ENCODE data around the gene HOXA7.

The HOXA7 gene

GRCh38 chr7:27114881-27115220 lies 41.6 kb downstream of the HOXA7 start:
- H3K4me3 Mint-ChIP-seq: no peak overlapping the region
- no peak overlapping the region for H3K27ac Mint-ChIP-seq
- no peaks in the 10 kb centered on the region for H3K27me3 Mint-ChIP-seq
- no peaks in the 10 kb centered on the region for H3K9me3 Mint-ChIP-seq (ENCODE audit: low read depth)
- H3K36me3 Mint-ChIP-seq: no peaks in the 10 kb centered on the region
- no peaks in the 10 kb centered on the region for H3K4me1 Mint-ChIP-seq (ENCODE audit: low read depth)

DNA sequence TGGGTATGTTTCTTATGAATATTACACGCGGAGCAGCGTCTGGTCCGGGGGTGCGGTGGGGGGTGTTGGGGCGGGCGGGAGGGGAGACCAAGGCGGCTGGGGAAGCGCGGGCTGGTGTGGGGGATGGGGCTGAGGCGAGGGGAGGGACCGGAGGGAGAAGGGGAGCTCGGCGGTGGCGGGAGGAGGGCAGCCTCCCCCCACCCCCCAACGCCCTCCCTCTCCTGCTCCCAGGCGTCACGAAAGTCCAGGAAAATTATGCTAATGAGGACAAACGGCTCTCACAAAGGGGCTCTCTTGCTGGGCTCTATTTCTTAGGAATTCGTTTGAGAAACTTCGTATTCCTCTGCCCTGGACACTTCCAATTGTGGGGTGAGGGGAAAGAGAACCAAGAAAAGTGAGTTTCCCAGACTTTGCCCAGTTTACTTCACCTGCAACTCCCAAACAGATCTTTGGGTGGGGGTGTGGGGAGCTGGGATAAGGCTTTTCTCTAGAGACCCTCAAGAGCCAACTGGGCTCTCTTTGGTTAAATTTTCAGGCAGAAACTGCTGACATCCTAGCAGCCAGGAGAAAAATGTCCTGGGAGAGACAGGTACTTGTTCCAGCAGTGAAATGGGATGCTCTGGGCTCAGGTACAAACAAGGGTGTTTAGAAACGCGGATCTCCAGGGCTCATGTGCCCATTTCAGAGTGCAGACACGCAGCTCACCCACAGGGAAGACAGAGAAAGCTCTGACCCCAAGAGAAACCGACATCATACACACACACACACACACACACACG lies 42.3 kb downstream of the HOXA7 start:
- H3K36me3 Mint-ChIP-seq: no peaks in the 10 kb centered on the region
- H3K4me3 Mint-ChIP-seq: no peak overlapping the region
- H3K27ac Mint-ChIP-seq: no peak overlapping the region
- no peaks in the 10 kb centered on the region for H3K27me3 Mint-ChIP-seq
- no peaks in the 10 kb centered on the region for H3K9me3 Mint-ChIP-seq (ENCODE audit: low read depth)
- no peaks in the 10 kb centered on the region for H3K4me1 Mint-ChIP-seq (ENCODE audit: low read depth)

GRCh38 chr7:27112955-27113949 lies 43.2 kb downstream of the HOXA7 start:
- H3K27me3 Mint-ChIP-seq: no peaks in the 10 kb centered on the region
- H3K36me3 Mint-ChIP-seq: no peaks in the 10 kb centered on the region

GRCh38 chr7:27112361-27112760 lies 44.1 kb downstream of the HOXA7 start:
- no peak overlapping the region for H3K4me3 Mint-ChIP-seq
- no peak overlapping the region for H3K27ac Mint-ChIP-seq
- no peaks in the 10 kb centered on the region for H3K36me3 Mint-ChIP-seq
- H3K4me1 Mint-ChIP-seq (ENCODE audit: low read depth): no peaks in the 10 kb centered on the region
- H3K9me3 Mint-ChIP-seq (ENCODE audit: low read depth): no peaks in the 10 kb centered on the region
- H3K27me3 Mint-ChIP-seq: peaks cover 2% of the 10 kb centered on the region

More at GRCh38 chr7:27112955-27113949, 43.2 kb downstream of the HOXA7 start:
- H3K9me3 Mint-ChIP-seq (ENCODE audit: low read depth): no peaks in the 10 kb centered on the region
- H3K27ac Mint-ChIP-seq: no peak overlapping the region
- no peak overlapping the region for H3K4me3 Mint-ChIP-seq
- no peaks in the 10 kb centered on the region for H3K4me1 Mint-ChIP-seq (ENCODE audit: low read depth)

DNA sequence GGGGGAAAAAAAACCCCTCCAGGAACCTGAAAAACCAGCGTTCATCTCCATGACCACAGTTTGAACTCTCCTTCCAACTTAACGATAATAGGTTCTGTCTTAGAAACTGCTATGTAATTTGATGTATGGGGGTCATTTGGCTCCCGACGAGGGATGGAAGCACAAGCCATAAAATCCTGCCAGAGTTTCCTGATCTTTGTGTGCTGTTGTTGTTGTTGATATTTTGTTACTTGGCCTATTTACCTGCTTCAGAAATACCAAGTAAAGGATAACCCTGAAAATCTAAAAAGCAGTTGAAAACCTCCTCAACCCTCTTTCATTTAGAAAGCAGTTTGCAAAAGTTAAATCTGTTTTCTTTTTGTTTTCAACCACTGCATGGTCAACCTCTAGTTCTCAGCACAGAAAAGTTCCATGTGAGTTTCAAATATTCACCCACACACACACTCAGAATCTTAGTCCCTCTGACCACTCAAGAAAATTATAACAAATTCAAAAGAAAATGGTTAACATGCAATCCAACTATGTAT lies 44.7 kb downstream of the HOXA7 start:
- no peak overlapping the region for H3K4me3 Mint-ChIP-seq
- H3K27me3 Mint-ChIP-seq: peaks cover 2% of the 10 kb centered on the region
- no peaks in the 10 kb centered on the region for H3K4me1 Mint-ChIP-seq (ENCODE audit: low read depth)
- H3K36me3 Mint-ChIP-seq: no peaks in the 10 kb centered on the region
- no peak overlapping the region for H3K27ac Mint-ChIP-seq
- H3K9me3 Mint-ChIP-seq (ENCODE audit: low read depth): no peaks in the 10 kb centered on the region

- Mint-ChIP-seq H3K4me1 (ENCODE audit: low read depth) (no peaks in the 10 kb centered on the region), H3K27ac (no peak overlapping the region), H3K9me3 (ENCODE audit: low read depth) (no peaks in the 10 kb centered on the region), H3K27me3 (peaks cover 2% of the 10 kb centered on the region), H3K36me3 (no peaks in the 10 kb centered on the region), H3K4me3 (no peak overlapping the region)
Measured at GRCh38 chr7:27111042-27111750, 45.3 kb downstream of the HOXA7 start.

- no peaks in the 10 kb centered on the region for H3K4me1 Mint-ChIP-seq (ENCODE audit: low read depth)
- H3K4me3 Mint-ChIP-seq: no peak overlapping the region
Measured at GRCh38 chr7:27110186-27111031, 46.1 kb downstream of the HOXA7 start.

DNA sequence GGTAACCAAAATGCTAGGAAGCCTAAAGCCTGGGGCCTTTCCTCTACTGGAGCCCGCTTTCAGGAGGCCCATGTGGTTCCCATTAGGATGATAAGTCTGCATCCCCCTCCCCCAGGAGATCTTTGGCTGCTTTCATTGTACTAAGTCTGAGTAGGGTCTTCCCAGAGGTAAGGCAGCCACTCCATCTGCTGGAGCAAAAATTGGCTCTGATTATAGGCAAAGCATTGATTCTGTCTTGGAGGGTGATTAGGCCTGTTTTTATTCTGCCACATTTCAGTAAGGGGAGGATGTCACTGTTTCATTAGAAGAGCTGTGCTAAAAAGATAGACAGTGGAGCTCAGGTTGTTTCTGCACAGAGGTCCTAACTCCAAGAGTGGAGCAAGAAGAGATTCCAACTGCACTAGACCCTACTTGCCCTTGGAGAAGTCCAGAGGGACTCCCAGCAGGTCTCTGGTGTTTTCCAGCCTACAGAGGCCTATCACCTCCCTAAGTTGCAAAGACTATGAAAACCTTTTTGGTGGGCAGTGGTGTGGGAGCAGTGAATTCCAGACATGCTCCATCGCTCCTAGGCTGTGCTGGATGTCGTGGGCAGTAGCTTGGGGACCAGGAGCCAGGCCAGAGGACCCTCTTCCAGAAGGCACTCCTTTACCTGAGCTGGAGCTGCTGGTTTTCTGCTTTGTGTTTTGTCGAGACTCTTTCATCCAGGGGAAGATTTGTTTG lies 46.8 kb downstream of the HOXA7 start:
- Mint-ChIP-seq H3K9me3 (ENCODE audit: low read depth) (no peaks in the 10 kb centered on the region), H3K4me3 (no peak overlapping the region), H3K27ac (no peak overlapping the region), H3K36me3 (no peaks in the 10 kb centered on the region), H3K27me3 (peaks cover 8% of the 10 kb centered on the region), H3K4me1 (ENCODE audit: low read depth) (no peaks in the 10 kb centered on the region)

More at GRCh38 chr7:27110186-27111031, 46.1 kb downstream of the HOXA7 start:
- Mint-ChIP-seq H3K36me3 (no peaks in the 10 kb centered on the region), H3K9me3 (ENCODE audit: low read depth) (no peaks in the 10 kb centered on the region), H3K27me3 (peaks cover 8% of the 10 kb centered on the region), H3K27ac (no peak overlapping the region)

DNA sequence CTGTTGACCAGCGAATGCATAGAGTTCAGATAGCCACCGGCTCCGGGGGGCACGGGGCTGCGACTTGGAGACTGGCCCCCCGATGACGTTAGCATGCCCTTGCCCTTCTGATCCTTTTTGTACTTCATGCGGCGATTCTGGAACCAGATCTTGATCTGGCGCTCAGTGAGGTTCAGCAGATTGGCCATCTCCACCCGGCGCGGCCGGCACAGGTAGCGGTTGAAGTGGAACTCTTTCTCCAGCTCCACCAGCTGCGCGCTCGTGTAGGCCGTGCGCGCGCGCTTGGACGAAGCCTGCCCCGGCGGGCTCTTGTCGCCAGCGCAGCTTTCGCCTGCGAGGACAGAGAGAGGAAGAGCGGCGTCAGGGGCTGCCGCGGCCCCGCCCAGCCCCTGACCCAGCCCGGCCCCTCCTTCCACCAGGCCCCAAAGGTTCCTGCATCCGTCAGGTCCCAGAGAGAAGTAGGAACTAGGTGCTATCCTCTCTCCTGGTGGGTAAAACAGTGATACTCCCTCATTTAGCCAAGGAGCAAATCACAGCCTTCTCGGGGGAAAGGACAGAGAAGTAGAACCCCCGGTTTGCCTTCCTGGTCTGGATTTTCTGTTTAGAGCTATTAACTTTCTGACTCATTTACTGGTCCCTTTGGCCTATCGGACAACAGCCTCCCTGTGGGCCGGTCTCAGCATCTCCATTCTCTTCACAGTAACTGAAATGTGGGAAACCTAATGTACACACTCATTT lies 47.9 kb downstream of the HOXA7 start:
- H3K4me1 Mint-ChIP-seq (ENCODE audit: low read depth): peaks cover 4% of the 10 kb centered on the region
- peaks cover 17% of the 10 kb centered on the region for H3K27me3 Mint-ChIP-seq
- no peak overlapping the region for H3K27ac Mint-ChIP-seq
- H3K36me3 Mint-ChIP-seq: no peaks in the 10 kb centered on the region
- H3K9me3 Mint-ChIP-seq (ENCODE audit: low read depth): no peaks in the 10 kb centered on the region
- H3K4me3 Mint-ChIP-seq: no peak overlapping the region

DNA sequence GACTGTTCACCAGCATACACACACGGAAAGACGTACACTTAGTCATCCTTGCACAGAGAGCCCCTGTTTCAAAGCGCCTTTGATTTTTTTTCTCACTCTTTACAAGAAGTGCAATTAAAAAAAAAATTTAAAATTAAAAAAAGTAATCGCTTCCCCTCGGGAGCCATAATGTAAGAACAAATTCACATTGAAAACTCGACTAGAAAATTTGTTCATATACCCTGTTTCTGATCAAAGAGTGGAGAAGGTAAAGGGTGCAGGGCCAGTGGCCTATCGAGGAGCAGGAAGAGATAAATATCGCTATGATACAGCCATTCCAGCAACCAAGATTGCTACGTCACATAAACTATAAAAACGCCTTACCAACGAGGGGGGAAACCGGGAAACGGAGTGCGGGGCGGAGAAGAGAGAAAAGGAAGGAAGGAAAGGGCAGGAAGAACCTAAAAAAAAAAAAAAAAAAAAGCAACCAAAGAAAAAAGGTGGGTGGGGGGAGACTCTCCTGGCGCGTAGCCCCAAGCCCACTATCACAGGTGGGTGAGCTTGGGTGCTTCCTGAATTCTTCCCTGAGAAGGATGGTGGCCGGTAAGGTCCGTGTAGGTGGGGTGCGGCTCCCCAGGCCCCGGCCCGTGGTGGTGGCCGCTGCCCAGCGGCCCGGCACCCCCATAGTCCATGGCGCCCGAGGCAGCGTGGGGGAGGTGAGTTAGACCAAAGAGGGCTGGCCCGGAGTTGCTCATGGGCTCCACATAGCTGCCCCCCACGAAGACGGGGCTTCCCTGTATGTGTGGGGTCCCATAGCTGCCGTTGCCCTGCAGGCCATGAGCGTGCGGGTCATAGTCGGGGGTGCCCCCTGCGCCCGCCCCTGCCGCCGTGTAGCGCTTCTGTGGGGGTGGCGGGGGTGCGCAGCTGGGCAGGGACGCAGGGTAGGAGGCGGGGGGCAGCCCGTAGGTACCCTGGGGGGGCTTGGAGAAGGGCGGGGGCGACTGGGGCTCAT lies 48.8 kb downstream of the HOXA7 start:
- H3K27me3 Mint-ChIP-seq: peaks cover 26% of the 10 kb centered on the region
- no peaks in the 10 kb centered on the region for H3K9me3 Mint-ChIP-seq (ENCODE audit: low read depth)
- H3K4me1 Mint-ChIP-seq (ENCODE audit: low read depth): peaks cover 8% of the 10 kb centered on the region
- H3K4me3 Mint-ChIP-seq: no peak overlapping the region
- no peaks in the 10 kb centered on the region for H3K36me3 Mint-ChIP-seq
- no peak overlapping the region for H3K27ac Mint-ChIP-seq

GRCh38 chr7:27106901-27107240 lies 49.6 kb downstream of the HOXA7 start:
- peaks cover 29% of the 10 kb centered on the region for H3K27me3 Mint-ChIP-seq
- H3K4me1 Mint-ChIP-seq (ENCODE audit: low read depth): peaks cover 14% of the 10 kb centered on the region
- H3K27ac Mint-ChIP-seq: no peak overlapping the region
- no peak overlapping the region for H3K4me3 Mint-ChIP-seq
- H3K36me3 Mint-ChIP-seq: no peaks in the 10 kb centered on the region
- H3K9me3 Mint-ChIP-seq (ENCODE audit: low read depth): no peaks in the 10 kb centered on the region

GRCh38 chr7:27106181-27106900 lies 50.1 kb downstream of the HOXA7 start:
- Mint-ChIP-seq H3K9me3 (ENCODE audit: low read depth) (no peaks in the 10 kb centered on the region), H3K27me3 (peaks cover 32% of the 10 kb centered on the region), H3K36me3 (no peaks in the 10 kb centered on the region), H3K4me1 (ENCODE audit: low read depth) (peaks cover 14% of the 10 kb centered on the region), H3K27ac (no peak overlapping the region), H3K4me3 (no peak overlapping the region)

Measured in activated naive CD8-positive, alpha-beta T cell (primary cell).